Naive thymus-derived CD8-positive, alpha-beta T cell (primary cell): ENCODE data around the gene NDOR1. TPM values are rescaled to one million over a fixed set of nuclear protein-coding genes. Genes with fewer than 3 reads are reported as not detected.

Experiments
- ATAC-seq, 2 donors: fragments of 150-1000 bp; cut with Tn5 transposase in 1 of 2; sonication (Bioruptor Pico), chemical (Tn5 transposase) in 1 of 2; 1 replicate in 1 of 2; 2 replicates in 1 of 2; pipeline ENCODE4 v1.10.0; 2021; ENCODE audit warnings: mild to moderate bottlenecking in 2 of 2, moderate library complexity in 2 of 2
- POLR2A ChIA-PET: fragments of 350-600 bp; sonication (Branson Sonifier 250); formaldehyde crosslinking; loops from one replicate; lab custom pipeline; 2021; ENCODE audit warnings: antibody characterized with exemption; lab: Charles Lee
- DNase-seq, 10 donors: peaks; one replicate each; pipeline versions ENCODE4 v3.0.0 to v3.0.0-alpha.2; 2020 to 2022
- H3K27ac Mint-ChIP-seq, 10 donors: one replicate each; pipeline ENCODE4 v1.8.0; 2020 to 2022; ENCODE audit warnings: mild to moderate bottlenecking in 10 of 10, mixed read lengths in 10 of 10, moderate library complexity in 4 of 10, inconsistent platforms in 1 of 10
- H3K27me3 Mint-ChIP-seq, 5 donors: one replicate each; pipeline ENCODE4 v1.8.0; 2021 to 2022; ENCODE audit warnings: mixed read lengths in 5 of 5
- H3K36me3 Mint-ChIP-seq, 3 donors: one replicate each; pipeline ENCODE4 v1.8.0; 2020 to 2022; ENCODE audit warnings: mixed read lengths in 3 of 3, mild to moderate bottlenecking in 2 of 3, inconsistent platforms in 1 of 3
- H3K4me1 Mint-ChIP-seq, 4 donors: one replicate each; pipeline ENCODE4 v1.8.0; 2021 to 2022; ENCODE audit warnings: mixed read lengths in 4 of 4
- H3K4me3 Mint-ChIP-seq, 10 donors: one replicate each; pipeline ENCODE4 v1.8.0; 2020 to 2022; ENCODE audit warnings: mild to moderate bottlenecking in 10 of 10, mixed read lengths in 10 of 10, moderate library complexity in 6 of 10, inconsistent platforms in 1 of 10
- H3K9me3 Mint-ChIP-seq, 9 donors: one replicate each; pipeline ENCODE4 v1.8.0; 2020 to 2022; ENCODE audit warnings: mixed read lengths in 9 of 9, mild to moderate bottlenecking in 3 of 9, inconsistent platforms in 1 of 9, moderate library complexity in 1 of 9
- polyA plus RNA-seq, 3 donors: library from polyadenylated mRNA; unstranded; fragments of 300-500 nt; fragmentation: Illumina TruSeq; gene quantifications; one replicate each; pipeline ENCODE4 v1.2.3, GENCODE V29; 2021
- total RNA-seq, 8 experiments: library from RNA in 2 of 8; stranded (reverse) in 2 of 8; gene quantifications; one replicate each; pipeline ENCODE4 v1.2.3 and lab custom pipeline; 2021 to 2026

Gene NDOR1
- total RNA-seq: 10 to 100 TPM; 35.0 to 39.8 TPM
- 1 to 10 TPM; 2.4 to 9.5 (median 5.7) TPM for polyA plus RNA-seq
- 34.0 to 55.3 (median 44.0) reads per million in 6 experiments for total RNA-seq (lab: John Stamatoyannopoulos, UW)

DNA sequence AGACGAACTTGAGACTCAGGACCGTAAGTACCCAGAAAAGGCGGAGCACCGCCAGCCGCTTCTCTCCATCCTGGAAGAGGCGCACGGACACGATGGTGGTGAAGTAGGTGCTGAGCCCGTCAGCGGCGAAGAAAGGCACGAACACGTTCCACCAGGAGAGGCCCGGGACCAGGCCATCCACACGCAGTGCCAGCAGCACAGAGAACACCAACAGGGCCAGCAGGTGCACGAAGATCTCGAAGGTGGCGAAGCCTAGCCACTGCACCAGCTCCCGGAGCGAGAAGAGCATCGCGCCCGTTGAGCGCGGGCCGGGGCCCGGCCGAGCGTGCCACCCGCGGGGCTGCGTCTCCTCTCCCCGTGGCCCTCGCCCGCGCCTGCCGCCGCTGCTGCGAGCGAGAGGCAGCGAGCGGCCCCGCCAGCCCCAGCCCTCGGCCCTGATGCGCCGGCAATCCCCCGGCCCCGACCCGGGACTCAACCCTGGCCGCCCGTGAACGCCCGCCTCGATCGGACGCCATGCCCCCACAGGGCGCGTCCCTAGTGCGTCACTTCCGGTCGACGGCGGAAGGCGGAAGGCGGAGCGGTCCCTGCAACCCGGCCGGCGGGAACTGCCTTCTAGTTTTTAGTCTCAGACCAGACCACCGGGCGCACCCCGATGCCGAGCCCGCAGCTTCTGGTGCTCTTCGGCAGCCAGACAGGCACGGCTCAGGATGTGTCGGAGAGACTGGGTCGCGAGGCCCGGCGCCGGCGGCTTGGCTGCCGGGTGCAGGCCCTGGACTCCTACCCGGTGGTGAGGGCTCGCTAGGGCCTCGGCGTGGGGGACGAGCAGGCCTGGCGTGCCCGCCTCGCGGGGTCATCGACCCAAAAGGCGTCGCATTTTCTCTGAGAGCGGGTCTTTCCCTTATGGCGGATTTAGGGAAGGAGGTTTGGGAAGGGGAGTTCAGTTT is at the start of gene NDOR1, which contains the start of gene TMEM203:
TSS of gene NDOR1 (plus strand) at position 575 of the 944 bp plus-strand sequence. CDS start at position 653, 78 bp downstream.
TSS of gene TMEM203 (minus strand) at position 523 of the 944 bp plus-strand sequence. CDS start at position 289, 234 bp downstream.
- peaks cover 0 to 14% (median 0%) of the 10 kb centered on the region in 3 donors for H3K36me3 Mint-ChIP-seq
- DNase-seq (peak; percentile 87 to 96 (median 92)), ATAC-seq (peak; percentile 58 to 59)
- peaks cover 22 to 57% (median 47%) of the 10 kb centered on the region in 4 donors for H3K4me1 Mint-ChIP-seq
- POLR2A ChIA-PET: interaction anchor here (0.6 to 11.7 kb wide), 8 partner anchors 15 to 119 kb away, joined by 3 to 135 read pairs (median 6); partner anchors contain the start of genes ANAPC2, CYSRT1, MAN1B1 and RNF208
- H3K4me3 Mint-ChIP-seq: peak within 1 kb of the TSS; percentile 86 to 95 (median 92)
- H3K27me3 Mint-ChIP-seq: no peaks in the 10 kb centered on the region
- H3K9me3 Mint-ChIP-seq: no peaks in the 10 kb centered on the region
- H3K27ac Mint-ChIP-seq: peak within 1 kb of the TSS; percentile 75 to 97 (median 94)

DNA sequence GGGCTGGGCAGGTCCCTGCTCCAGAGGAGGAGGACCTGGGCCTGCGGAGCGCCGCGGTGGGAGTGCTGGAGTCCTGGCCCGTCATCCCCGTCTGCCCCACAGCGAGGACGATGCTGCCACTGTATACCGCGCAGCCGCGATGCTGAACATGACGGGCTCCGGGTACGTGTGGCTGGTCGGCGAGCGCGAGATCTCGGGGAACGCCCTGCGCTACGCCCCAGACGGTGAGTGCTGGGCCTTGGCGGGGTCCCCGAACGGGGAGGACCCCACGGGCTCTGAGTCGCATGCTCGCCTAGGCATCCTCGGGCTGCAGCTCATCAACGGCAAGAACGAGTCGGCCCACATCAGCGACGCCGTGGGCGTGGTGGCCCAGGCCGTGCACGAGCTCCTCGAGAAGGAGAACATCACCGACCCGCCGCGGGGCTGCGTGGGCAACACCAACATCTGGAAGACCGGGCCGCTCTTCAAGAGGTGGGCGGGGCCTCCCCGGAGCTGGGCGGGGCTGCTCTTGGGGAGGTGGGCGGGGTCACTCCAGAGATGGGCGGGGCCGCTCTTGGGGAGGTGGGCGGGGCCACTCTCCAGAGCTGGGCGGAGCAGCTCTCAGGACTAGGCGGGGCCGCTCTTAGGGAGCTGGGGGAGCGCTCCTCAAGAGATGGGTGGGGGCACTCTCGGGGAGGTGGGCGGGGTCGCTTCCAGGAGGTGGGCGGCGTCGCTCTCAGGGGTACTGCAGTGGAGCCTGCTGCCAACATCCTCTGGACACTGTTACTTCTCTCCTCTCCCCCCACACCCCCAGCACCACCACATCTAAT is 48.7 kb upstream of the NDOR1 start:
- DNase-seq: peak; percentile 25 to 74 (median 48)
- Mint-ChIP-seq H3K36me3 (peaks cover 0 to 4% (median 0%) of the 10 kb centered on the region in 3 donors), H3K4me3 (peak overlapping the region in 9 of 10 donors; percentile 51 to 72 (median 62)), H3K4me1 (peaks cover 9 to 27% (median 17%) of the 10 kb centered on the region in 4 donors), H3K27me3 (peaks cover 12 to 60% (median 26%) of the 10 kb centered on the region in 5 donors), H3K27ac (no peak overlapping the region), H3K9me3 (no peaks in the 10 kb centered on the region)
- POLR2A ChIA-PET: interaction anchor here (0.6 to 1.5 kb wide), 5 partner anchors 19 to 83 kb away, joined by 3 to 7 read pairs (median 4); partner anchors contain the start of gene UAP1L1
- ATAC-seq: peak; percentile 75 to 79

GRCh38 chr9:137157618-137158415 is 47.7 kb upstream of the NDOR1 start:
- H3K27me3 Mint-ChIP-seq: peaks cover 12 to 66% (median 26%) of the 10 kb centered on the region in 5 donors
- H3K9me3 Mint-ChIP-seq: no peaks in the 10 kb centered on the region
- H3K4me3 Mint-ChIP-seq: peak overlapping the region in 6 of 10 donors; percentile 26 to 61 (median 50)
- peaks cover 0 to 4% (median 0%) of the 10 kb centered on the region in 3 donors for H3K36me3 Mint-ChIP-seq
- H3K27ac Mint-ChIP-seq: peak overlapping the region in 1 of 10 donors; percentile 65
- POLR2A ChIA-PET: interaction anchor here (0.6 to 1.5 kb wide), 5 partner anchors 19 to 82 kb away, joined by 3 to 7 read pairs (median 3); partner anchors contain the start of gene UAP1L1
- DNase-seq (no peak), ATAC-seq (no peak)
- peaks cover 9 to 28% (median 18%) of the 10 kb centered on the region in 4 donors for H3K4me1 Mint-ChIP-seq

DNA sequence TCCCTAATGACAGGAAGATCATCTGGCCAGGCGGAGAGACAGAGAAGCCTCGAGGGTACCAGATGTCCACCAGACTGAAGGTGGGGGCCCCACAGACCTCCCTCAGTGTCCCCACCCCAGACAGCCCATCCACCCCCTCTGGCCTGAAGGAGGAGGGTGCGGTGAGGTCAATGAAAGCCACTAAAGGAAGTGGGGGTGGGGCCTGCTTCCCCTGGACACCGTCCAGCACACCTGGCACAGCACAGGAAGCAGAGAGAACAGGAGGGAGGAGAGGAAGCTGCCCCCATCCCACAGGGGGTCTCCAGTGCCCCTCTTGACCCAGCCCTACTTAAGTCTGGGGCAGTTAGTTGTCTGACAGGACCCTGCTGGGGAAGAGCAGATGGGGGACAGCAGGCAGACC is 46.9 kb upstream of the NDOR1 start:
- POLR2A ChIA-PET: interaction anchor here (0.6 kb wide), 1 partner anchor 43 kb away, joined by 3 read pairs; no protein-coding TSS in a partner anchor
- Mint-ChIP-seq H3K36me3 (peaks cover 0 to 4% (median 0%) of the 10 kb centered on the region in 3 donors), H3K4me1 (peaks cover 9 to 28% (median 19%) of the 10 kb centered on the region in 4 donors), H3K9me3 (no peaks in the 10 kb centered on the region), H3K4me3 (peak overlapping the region in 1 of 10 donors; percentile 39), H3K27me3 (peaks cover 13 to 72% (median 28%) of the 10 kb centered on the region in 5 donors), H3K27ac (no peak overlapping the region)
- no peak for DNase-seq
- no peak for ATAC-seq

GRCh38 chr9:137159105-137160053 is 46.1 kb upstream of the NDOR1 start:
- Mint-ChIP-seq H3K36me3 (peaks cover 0 to 6% (median 0%) of the 10 kb centered on the region in 3 donors), H3K4me3 (peak overlapping the region in 5 of 10 donors; percentile 30 to 43 (median 39)), H3K9me3 (no peaks in the 10 kb centered on the region), H3K27me3 (peaks cover 13 to 77% (median 28%) of the 10 kb centered on the region in 5 donors), H3K4me1 (peaks cover 9 to 28% (median 19%) of the 10 kb centered on the region in 4 donors), H3K27ac (peak overlapping the region in 1 of 10 donors; percentile 78)
- POLR2A ChIA-PET: no interaction called here
- no peak for ATAC-seq
- no peak for DNase-seq

DNA sequence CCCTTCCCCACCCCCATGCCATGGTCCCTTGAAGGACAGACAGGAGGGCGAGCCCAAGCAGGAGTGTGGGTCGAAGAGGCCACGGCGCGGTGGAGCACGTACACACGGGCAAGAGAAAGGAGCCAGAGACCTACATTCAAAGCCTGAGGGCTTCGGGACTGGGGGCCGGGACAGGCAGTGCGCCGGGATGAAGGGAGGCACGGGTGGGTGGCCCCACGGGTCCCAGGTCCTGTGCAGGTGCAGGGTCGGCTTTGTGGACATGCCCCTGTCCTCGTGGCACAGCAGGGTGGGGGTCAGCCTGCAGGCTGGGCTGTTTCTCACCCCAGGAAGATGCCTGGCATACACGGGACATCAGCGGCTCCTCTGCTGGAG is 45.5 kb upstream of the NDOR1 start:
- Mint-ChIP-seq H3K27me3 (peaks cover 13 to 77% (median 26%) of the 10 kb centered on the region in 5 donors), H3K36me3 (peaks cover 0 to 6% (median 0%) of the 10 kb centered on the region in 3 donors), H3K4me1 (peaks cover 9 to 28% (median 19%) of the 10 kb centered on the region in 4 donors), H3K9me3 (no peaks in the 10 kb centered on the region), H3K4me3 (no peak overlapping the region), H3K27ac (no peak overlapping the region)
- ATAC-seq (no peak), DNase-seq (no peak)
- POLR2A ChIA-PET: no interaction called here

- peaks cover 0 to 2% (median 0%) of the 10 kb centered on the region in 9 donors for H3K9me3 Mint-ChIP-seq
- DNase-seq (no peak), ATAC-seq (no peak)
- H3K4me3 Mint-ChIP-seq: no peak overlapping the region
- POLR2A ChIA-PET: no interaction called here
- H3K4me1 Mint-ChIP-seq: peaks cover 9 to 28% (median 19%) of the 10 kb centered on the region in 4 donors
- peaks cover 0 to 6% (median 0%) of the 10 kb centered on the region in 3 donors for H3K36me3 Mint-ChIP-seq
- H3K27ac Mint-ChIP-seq: no peak overlapping the region
- H3K27me3 Mint-ChIP-seq: peaks cover 13 to 76% (median 27%) of the 10 kb centered on the region in 5 donors
These were observed 44.6 kb upstream of the NDOR1 start for GRCh38 chr9:137160716-137161557.

DNA sequence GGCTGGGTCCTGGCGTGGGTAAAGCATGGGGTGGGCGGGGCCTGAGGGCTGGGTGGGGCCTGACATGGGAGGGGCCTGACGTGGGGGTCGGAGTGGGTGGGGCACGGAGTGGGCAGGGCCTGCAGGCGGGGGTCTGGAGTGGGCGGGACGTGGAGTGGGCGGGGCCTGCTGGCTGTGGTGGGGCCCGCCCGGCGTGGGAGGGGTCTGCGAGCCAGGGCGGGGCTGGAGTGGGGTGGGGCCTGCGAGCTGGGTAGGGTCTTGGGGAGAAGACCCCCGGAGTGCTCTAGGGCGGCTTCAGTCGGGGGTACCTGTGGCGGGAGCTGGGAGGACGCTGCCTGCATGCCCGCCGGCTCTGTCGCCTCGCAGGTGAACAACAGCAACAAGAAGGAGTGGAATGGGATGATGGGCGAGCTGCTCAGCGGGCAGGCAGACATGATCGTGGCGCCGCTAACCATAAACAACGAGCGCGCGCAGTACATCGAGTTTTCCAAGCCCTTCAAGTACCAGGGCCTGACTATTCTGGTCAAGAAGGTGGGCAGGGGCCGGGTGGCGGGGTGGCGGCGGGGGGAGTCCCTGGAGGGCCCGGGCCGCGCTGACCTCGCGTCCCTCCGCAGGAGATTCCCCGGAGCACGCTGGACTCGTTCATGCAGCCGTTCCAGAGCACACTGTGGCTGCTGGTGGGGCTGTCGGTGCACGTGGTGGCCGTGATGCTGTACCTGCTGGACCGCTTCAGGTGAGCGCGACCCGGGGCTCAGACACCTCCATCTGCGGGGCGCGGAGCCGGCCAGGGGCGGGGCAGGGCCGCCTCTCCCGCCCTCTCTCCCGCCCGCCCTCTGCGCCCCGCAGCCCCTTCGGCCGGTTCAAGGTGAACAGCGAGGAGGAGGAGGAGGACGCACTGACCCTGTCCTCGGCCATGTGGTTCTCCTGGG is 43.7 kb upstream of the NDOR1 start:
- Mint-ChIP-seq H3K27ac (no peak overlapping the region), H3K9me3 (peaks cover 0 to 4% (median 0%) of the 10 kb centered on the region in 9 donors), H3K4me3 (peak overlapping the region in 2 of 10 donors; percentile 18 to 27), H3K36me3 (peaks cover 0 to 6% (median 0%) of the 10 kb centered on the region in 3 donors), H3K4me1 (peaks cover 10 to 27% (median 18%) of the 10 kb centered on the region in 4 donors), H3K27me3 (peaks cover 17 to 79% (median 28%) of the 10 kb centered on the region in 5 donors)
- POLR2A ChIA-PET: interaction anchor here (0.5 to 0.8 kb wide), 2 partner anchors 9 to 29 kb away, joined by 3 to 4 read pairs; no protein-coding TSS in a partner anchor
- no peak for ATAC-seq
- DNase-seq: no peak
